Astrocyte (in vitro differentiated cells and primary cell): ENCODE measurements around the gene COG5. TPM values are rescaled to one million over a fixed set of nuclear protein-coding genes. Genes with fewer than 3 reads are reported as not detected.
"Not testable (repeated sequence)": the region's sequence is repeated elsewhere in the genome, so short reads cannot be mapped to it uniquely, and the experiment has no call there.

ENCODE experiments used
- DNase-seq: peaks from one replicate; pipeline ENCODE4 v3.0.0-alpha.2; 2010; ENCODE audit warnings: low read depth
- FAIRE-seq: peaks from 2 replicates; lab custom pipeline; 2011; peaks lifted over from hg19 to GRCh38; lab: Jason Lieb, UNC
- H2AFZ ChIP-seq: 2 replicates; pipeline ENCODE4 v1.6.0; 2012; ENCODE audit warnings: low read depth, low read length, inconsistent platforms
- H3K27ac ChIP-seq: 2 replicates; pipeline ENCODE4 v1.5.1; 2011; ENCODE audit warnings: low read depth, low read length, inconsistent platforms
- H3K27me3 ChIP-seq: 2 replicates; pipeline ENCODE4 v1.6.0; 2011; ENCODE audit warnings: low read length, inconsistent platforms; ENCODE audit not compliant: insufficient read depth
- H3K36me3 ChIP-seq: 2 replicates; pipeline ENCODE4 v1.5.1; 2011; ENCODE audit warnings: low read length, inconsistent platforms; ENCODE audit not compliant: insufficient read depth
- H3K4me1 ChIP-seq: 2 replicates; pipeline ENCODE4 v1.5.1; 2011; ENCODE audit warnings: low read length, inconsistent platforms; ENCODE audit not compliant: insufficient read depth
- H3K4me2 ChIP-seq: 2 replicates; pipeline ENCODE4 v1.6.0; 2012; ENCODE audit warnings: low read length, inconsistent platforms
- H3K4me3 ChIP-seq: 2 replicates; pipeline ENCODE4 v1.5.1; 2011; ENCODE audit warnings: low read depth, mild to moderate bottlenecking, low read length, inconsistent platforms; ENCODE audit not compliant: insufficient read depth
- H3K79me2 ChIP-seq: 2 replicates; pipeline ENCODE4 v1.6.0; 2012; ENCODE audit warnings: mild to moderate bottlenecking, low read length, inconsistent platforms; ENCODE audit not compliant: insufficient read depth
- H3K9ac ChIP-seq: 2 replicates; pipeline ENCODE4 v1.6.0; 2012; ENCODE audit warnings: mild to moderate bottlenecking, low read length, inconsistent platforms
- H3K9me3 ChIP-seq: 2 replicates; pipeline ENCODE4 v1.5.1; 2012; ENCODE audit warnings: low read depth, mild to moderate bottlenecking, low read length, inconsistent platforms; ENCODE audit not compliant: insufficient read depth
- H4K20me1 ChIP-seq: 2 replicates; pipeline ENCODE4 v1.6.0; 2012; ENCODE audit warnings: low read length, inconsistent platforms; ENCODE audit not compliant: insufficient read depth
- H3K27ac Mint-ChIP-seq: one replicate; pipeline ENCODE4 v1.8.0; 2021; ENCODE audit warnings: mild to moderate bottlenecking, mixed read lengths; ENCODE audit not compliant: unreplicated experiment
- H3K27me3 Mint-ChIP-seq: one replicate; pipeline ENCODE4 v1.8.0; 2021; ENCODE audit warnings: low read depth, mixed read lengths; ENCODE audit not compliant: unreplicated experiment
- H3K36me3 Mint-ChIP-seq: one replicate; pipeline ENCODE4 v1.8.0; 2021; ENCODE audit warnings: low read depth, mixed read lengths; ENCODE audit not compliant: unreplicated experiment
- H3K4me1 Mint-ChIP-seq: one replicate; pipeline ENCODE4 v1.8.0; 2021; ENCODE audit warnings: low read depth, mixed read lengths; ENCODE audit not compliant: unreplicated experiment
- H3K4me3 Mint-ChIP-seq: one replicate; pipeline ENCODE4 v1.8.0; 2021; ENCODE audit warnings: mild to moderate bottlenecking, moderate library complexity, mixed read lengths; ENCODE audit not compliant: unreplicated experiment
- H3K9me3 Mint-ChIP-seq: one replicate; pipeline ENCODE4 v1.8.0; 2021; ENCODE audit warnings: mild to moderate bottlenecking, mixed read lengths; ENCODE audit not compliant: unreplicated experiment
- CTCF ChIP-seq: IDR thresholded peaks from 2 replicates; pipeline ENCODE4 v1.5.1; 2011; ENCODE audit warnings: low read depth, mild to moderate bottlenecking, inconsistent platforms, low read length, moderate library complexity; ENCODE audit not compliant: insufficient read depth
- EZH2 ChIP-seq: IDR thresholded peaks from 2 replicates; pipeline ENCODE4 v1.6.1; 2012; ENCODE audit warnings: mild to moderate bottlenecking, low read length, inconsistent platforms; ENCODE audit not compliant: insufficient read depth
- total RNA-seq: library from RNA; stranded (reverse); gene quantifications from 2 replicates; pipeline ENCODE4 v1.2.1, GENCODE V29; 2021

COG5 gene
- total RNA-seq, 1 donor from 2014 or later, result 57.1 TPM

- Histone ChIP-seq H3K9me3 (no peaks in the 10 kb centered on the region), H3K4me2 (no peak overlapping the region), H4K20me1 (no peaks in the 10 kb centered on the region), H3K36me3 (no peaks in the 10 kb centered on the region), H3K79me2 (no peaks in the 10 kb centered on the region), H3K27me3 (no peaks in the 10 kb centered on the region), H3K27ac (no peak overlapping the region), H3K9ac (no peak overlapping the region), H2AFZ (no peak overlapping the region), H3K4me1 (no peaks in the 10 kb centered on the region), H3K4me3 (no peak overlapping the region)
- Mint-ChIP-seq H3K4me3 (no peak overlapping the region), H3K4me1 (peaks cover 3% of the 10 kb centered on the region), H3K27me3 (no peaks in the 10 kb centered on the region), H3K9me3 (no peaks in the 10 kb centered on the region), H3K27ac (no peak overlapping the region), H3K36me3 (peaks cover 14% of the 10 kb centered on the region)
- FAIRE-seq (no peak), DNase-seq (no peak)
- TF ChIP-seq EZH2, result no peak
- no peak for TF ChIP-seq CTCF
Measured at GRCh38 chr7:107224374-107225223, 339.1 kb downstream of the COG5 start.

GRCh38 chr7:107220806-107221205, 342.9 kb downstream of the COG5 start:
- H3K36me3 Mint-ChIP-seq, DNase-seq, H3K4me1 ChIP-seq, H3K9me3 ChIP-seq, H3K79me2 ChIP-seq, H2AFZ ChIP-seq, H4K20me1 ChIP-seq, H3K9ac ChIP-seq, H3K4me3 ChIP-seq, H3K27me3 ChIP-seq, H3K27me3 Mint-ChIP-seq, H3K27ac Mint-ChIP-seq, H3K4me2 ChIP-seq, H3K27ac ChIP-seq, H3K4me1 Mint-ChIP-seq, H3K36me3 ChIP-seq, FAIRE-seq, H3K4me3 Mint-ChIP-seq, H3K9me3 Mint-ChIP-seq: not testable (repeated sequence)

GRCh38 chr7:107220356-107220755, 343.4 kb downstream of the COG5 start:
- Histone ChIP-seq H3K9me3 (no peaks in the 10 kb centered on the region), H3K36me3 (no peaks in the 10 kb centered on the region), H4K20me1 (no peaks in the 10 kb centered on the region), H3K4me1 (no peaks in the 10 kb centered on the region), H3K4me3 (no peak overlapping the region), H3K27me3 (no peaks in the 10 kb centered on the region), H3K4me2 (no peak overlapping the region), H3K27ac (no peak overlapping the region), H3K9ac (no peak overlapping the region), H3K79me2 (no peaks in the 10 kb centered on the region), H2AFZ (no peak overlapping the region)
- H3K27ac Mint-ChIP-seq, result peak overlapping the region; percentile 41
- TF ChIP-seq CTCF, result no peak
- TF ChIP-seq EZH2, result no peak
- no peaks in the 10 kb centered on the region for H3K27me3 Mint-ChIP-seq
- H3K4me3 Mint-ChIP-seq, result no peak overlapping the region
- H3K36me3 Mint-ChIP-seq, result peaks cover 9% of the 10 kb centered on the region
- peaks cover 2% of the 10 kb centered on the region for H3K9me3 Mint-ChIP-seq
- no peak for DNase-seq
- FAIRE-seq, result no peak
- H3K4me1 Mint-ChIP-seq, result peaks cover 3% of the 10 kb centered on the region
